Spleen (tissue), 11 donors: ENCODE data around the gene SCIN. TPM values are rescaled to one million over a fixed set of nuclear protein-coding genes. Genes with fewer than 3 reads are reported as not detected.

ENCODE experiments used
- DNase-seq: peaks from one replicate; pipeline ENCODE4 v3.0.0-alpha.2; 2020
- H3K27ac ChIP-seq, 8 donors: fragments of 200-600 bp; sonication (generic) in 7 of 8; 1 replicate in 4 of 8; 2 replicates in 4 of 8; pipeline versions ENCODE4 v1.5.0 to v1.8.0; 2016 to 2021; ENCODE audit warnings: inconsistent platforms in 4 of 8, mild to moderate bottlenecking in 4 of 8, moderate library complexity in 1 of 8
- H3K27me3 ChIP-seq, 7 donors: fragments of 200-600 bp; sonication (generic) in 6 of 7; replicated peaks in 1 of 7; 1 replicate in 4 of 7; 2 replicates in 3 of 7; pipeline versions ENCODE4 v1.5.0 to v1.8.0; 2016 to 2021; ENCODE audit warnings: inconsistent platforms in 3 of 7, mild to moderate bottlenecking in 1 of 7
- H3K36me3 ChIP-seq, 6 donors: fragments of 200-600 bp; sonication (generic) in 5 of 6; 1 replicate in 4 of 6; 2 replicates in 2 of 6; pipeline versions ENCODE4 v1.5.0 to v1.8.0; 2016 to 2021; ENCODE audit warnings: inconsistent platforms in 2 of 6
- H3K4me1 ChIP-seq, 6 donors: fragments of 200-600 bp; sonication (generic) in 5 of 6; 1 replicate in 3 of 6; 2 replicates in 3 of 6; pipeline versions ENCODE4 v1.5.0 to v1.8.0; 2016 to 2021; ENCODE audit warnings: inconsistent platforms in 3 of 6
- H3K4me3 ChIP-seq, 8 donors: fragments of 200-600 bp; sonication (generic) in 7 of 8; 1 replicate in 4 of 8; 2 replicates in 4 of 8; pipeline versions ENCODE4 v1.5.0 to v1.8.0; 2016 to 2021; ENCODE audit warnings: inconsistent platforms in 4 of 8, mild to moderate bottlenecking in 4 of 8, moderate library complexity in 2 of 8
- H3K9me3 ChIP-seq, 8 donors: fragments of 200-600 bp; sonication (generic) in 7 of 8; 1 replicate in 4 of 8; 2 replicates in 4 of 8; pipeline versions ENCODE4 v1.5.0 to v1.8.0; 2016 to 2021; ENCODE audit warnings: inconsistent platforms in 4 of 8
- POLR2A ChIP-seq, 3 donors: fragments of 450-650 bp; IDR thresholded peaks; one replicate each; pipeline ENCODE4 v1.5.1; 2017; ENCODE audit warnings: antibody characterized with exemption in 3 of 3, mild to moderate bottlenecking in 1 of 3
- POLR2AphosphoS5 ChIP-seq, 3 donors: sonication (generic); formaldehyde crosslinking; IDR thresholded peaks; one replicate each; pipeline ENCODE4 v1.5.1; 2017; ENCODE audit warnings: antibody characterized with exemption in 3 of 3
- WGBS, 5 donors: extraction: QIAGEN DNeasy Blood & Tissue Kit in 3 of 5; methylation state at CpG; one replicate each; pipeline versions ENCODE4 v1.1.5 to v1.1.7; 2013 to 2018; 5-methylcytosine and 5-hydroxymethylcytosine counted together
- intact Hi-C: fragments of 100-400 bp; cut with DNase I; formaldehyde crosslinking; loops from one replicate; pipeline ENCODE4 v1.15.0; 2023; ENCODE audit warnings: low total_unique reads
- polyA plus RNA-seq, 3 donors: library from polyadenylated mRNA; stranded (reverse); fragments of 200-250 nt; gene quantifications; one replicate each; pipeline ENCODE4 v1.2.1, GENCODE V29; 2013
- total RNA-seq, 7 donors: library from RNA; depleted of rRNA in 3 of 7; stranded (reverse); fragments of >200 nt in 3 of 7; fragmentation: NEBNext Ultra II Directional in 4 of 7; extraction: Animal tissue kit (Norgen Biotek cat#: 25700) in 4 of 7; gene quantifications; one replicate each; pipeline versions ENCODE4 v1.1.0 to v1.2.1, GENCODE V29; 2016 to 2021
- TF ChIP-seq, protein P1 (sequence below), 11 experiments: fragments of 200-600 bp in 7 of 11; fragments of 450-650 bp in 4 of 11; sonication (generic) in 4 of 11; IDR thresholded peaks in 8 of 11; conservative IDR thresholded peaks in 3 of 11; 1 replicate in 7 of 11; 2 replicates in 4 of 11; pipeline versions ENCODE4 v1.4.0 to v1.8.0; 2016 to 2021; ENCODE audit warnings: antibody characterized with exemption in 11 of 11, inconsistent platforms in 4 of 11, mild to moderate bottlenecking in 1 of 11
- donor health status: healthy with polysubstance abuse.
- donor health status: DM: no; HTN: no; CAD: no; lungs with moderate emphysema.
- donor health status: DM: no; HTN: no; CAD: no.
- donor health status: Bipolar disorder and iron deficiency.
- donor health status: healthy.
- donor health status: DM: no; HTN: no; CAD: no.
- donor health status: DM: yes; HTN: yes; CAD: no.

The SCIN gene
- total and polyA plus RNA-seq, 10 donors = 0.07 to 1.4 (median 0.27) TPM; not detected in 1

DNA sequence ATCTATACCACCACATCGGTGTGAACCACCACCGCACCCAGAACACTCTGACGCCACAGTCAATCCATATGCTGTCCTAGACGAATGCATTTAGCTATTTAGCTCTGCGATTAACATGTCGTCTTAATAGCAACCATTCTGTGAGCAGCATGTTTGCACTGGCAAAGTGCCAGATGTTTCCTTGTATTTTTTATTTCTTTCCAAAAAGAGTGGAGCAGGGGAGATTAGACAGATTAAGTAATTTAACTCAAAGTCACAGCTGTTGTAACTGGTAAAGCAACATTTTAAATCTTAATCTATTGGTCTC lies 59.9 kb downstream of the SCIN start:
- Histone ChIP-seq H3K36me3 (no peaks in the 10 kb centered on the region), H3K4me1 (no peaks in the 10 kb centered on the region), H3K27me3 (no peaks in the 10 kb centered on the region), H3K27ac (no peak overlapping the region), H3K4me3 (no peak overlapping the region), H3K9me3 (no peaks in the 10 kb centered on the region)
- DNase-seq = no peak
- TF ChIP-seq POLR2A (IDR thresholded peaks at IDR 0.05) (no peak), POLR2AphosphoS5 (IDR thresholded peaks at IDR 0.05) (no peak)
- TF ChIP-seq, protein P1, sequence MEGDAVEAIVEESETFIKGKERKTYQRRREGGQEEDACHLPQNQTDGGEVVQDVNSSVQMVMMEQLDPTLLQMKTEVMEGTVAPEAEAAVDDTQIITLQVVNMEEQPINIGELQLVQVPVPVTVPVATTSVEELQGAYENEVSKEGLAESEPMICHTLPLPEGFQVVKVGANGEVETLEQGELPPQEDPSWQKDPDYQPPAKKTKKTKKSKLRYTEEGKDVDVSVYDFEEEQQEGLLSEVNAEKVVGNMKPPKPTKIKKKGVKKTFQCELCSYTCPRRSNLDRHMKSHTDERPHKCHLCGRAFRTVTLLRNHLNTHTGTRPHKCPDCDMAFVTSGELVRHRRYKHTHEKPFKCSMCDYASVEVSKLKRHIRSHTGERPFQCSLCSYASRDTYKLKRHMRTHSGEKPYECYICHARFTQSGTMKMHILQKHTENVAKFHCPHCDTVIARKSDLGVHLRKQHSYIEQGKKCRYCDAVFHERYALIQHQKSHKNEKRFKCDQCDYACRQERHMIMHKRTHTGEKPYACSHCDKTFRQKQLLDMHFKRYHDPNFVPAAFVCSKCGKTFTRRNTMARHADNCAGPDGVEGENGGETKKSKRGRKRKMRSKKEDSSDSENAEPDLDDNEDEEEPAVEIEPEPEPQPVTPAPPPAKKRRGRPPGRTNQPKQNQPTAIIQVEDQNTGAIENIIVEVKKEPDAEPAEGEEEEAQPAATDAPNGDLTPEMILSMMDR (IDR thresholded peaks at IDR 0.05 in 8 of 11, conservative IDR thresholded peaks at IDR 0.05 in 3 of 11) = no peak
- intact Hi-C loops = no loop called here
- WGBS, 5 donors = 75 to 89% (median 83%) methylated on average over 6 of the region's 6 CpGs

DNA sequence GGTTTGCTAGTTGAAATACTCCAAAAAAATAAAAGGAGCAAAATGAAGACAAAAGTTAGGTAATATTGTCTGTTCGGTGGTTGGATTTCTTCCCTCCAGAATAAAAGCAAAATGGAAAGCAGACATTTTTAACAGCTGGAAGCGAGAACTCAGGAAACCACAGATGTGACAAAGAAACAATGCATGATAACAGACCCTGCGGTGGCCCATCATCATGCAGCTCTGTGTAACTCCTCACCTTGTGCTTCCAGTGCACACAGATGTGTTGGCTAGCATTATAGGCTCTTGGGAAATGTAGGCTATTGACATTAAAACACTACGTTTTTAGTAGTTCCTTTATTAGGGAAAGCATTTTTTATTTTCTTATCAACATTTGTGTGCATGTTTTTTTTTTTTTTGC lies 63.1 kb downstream of the SCIN start:
- 25 to 48% (median 33%) methylated on average over 4 of the region's 4 CpGs for WGBS, 5 donors
- Histone ChIP-seq H3K4me3 (no peak overlapping the region), H3K9me3 (no peaks in the 10 kb centered on the region), H3K36me3 (no peaks in the 10 kb centered on the region), H3K27me3 (no peaks in the 10 kb centered on the region), H3K4me1 (peaks cover 3 to 15% (median 8%) of the 10 kb centered on the region in 6 donors), H3K27ac (no peak overlapping the region)
- TF ChIP-seq POLR2AphosphoS5 (IDR thresholded peaks at IDR 0.05) (no peak), POLR2A (IDR thresholded peaks at IDR 0.05) (no peak)
- TF ChIP-seq, protein P1 (IDR thresholded peaks at IDR 0.05 in 8 of 11, conservative IDR thresholded peaks at IDR 0.05 in 3 of 11) = no peak
- DNase-seq = no peak
- intact Hi-C loops = no loop called here

DNA sequence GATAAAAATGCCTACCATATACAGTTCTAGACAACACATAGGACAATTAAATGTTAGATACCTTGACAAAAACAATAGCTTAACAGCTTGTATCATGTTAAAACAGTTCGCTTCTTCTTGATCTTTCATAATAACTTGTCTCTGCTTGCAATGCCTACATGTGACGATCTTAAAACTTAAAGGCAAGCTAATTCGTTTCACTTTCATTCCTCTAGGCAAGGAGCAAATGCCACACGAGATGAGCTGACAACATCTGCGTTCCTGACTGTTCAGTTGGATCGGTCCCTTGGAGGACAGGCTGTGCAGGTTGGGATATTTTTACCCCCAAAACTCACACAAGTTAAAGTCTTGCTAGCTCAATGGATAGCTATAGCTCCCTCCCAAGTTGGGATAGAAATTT lies 65.3 kb downstream of the SCIN start:
- intact Hi-C loops = loop anchor here (2.0 kb wide), 1 partner anchor 625 kb away; no protein-coding TSS in a partner anchor
- DNase-seq = no peak
- peak overlapping the region in 3 of 8 donors; percentile 0 to 55 (median 25) for H3K4me3 ChIP-seq

DNA sequence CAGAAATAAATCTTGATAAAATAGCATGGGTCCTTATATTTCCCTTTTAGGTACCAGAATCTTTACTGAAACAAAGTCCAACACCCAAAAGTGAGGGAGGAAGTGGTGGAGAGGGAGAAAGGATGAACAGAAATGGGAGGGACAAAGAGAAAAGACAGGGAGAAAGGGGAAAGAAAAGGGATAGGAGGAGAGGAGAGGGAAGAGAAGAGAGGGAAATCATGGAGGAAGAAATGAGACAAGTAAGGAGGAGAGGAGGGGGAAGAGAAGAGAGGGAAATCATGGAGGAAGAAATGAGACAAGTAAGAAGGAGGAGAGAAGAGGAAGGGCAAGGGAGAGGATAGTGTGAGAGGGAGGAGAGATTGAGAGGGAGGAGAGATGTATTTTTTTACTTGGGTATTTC lies 66.8 kb downstream of the SCIN start:
- Histone ChIP-seq H3K4me3 (no peak overlapping the region), H3K27me3 (no peaks in the 10 kb centered on the region), H3K4me1 (peaks cover 8 to 24% (median 16%) of the 10 kb centered on the region in 6 donors), H3K9me3 (no peaks in the 10 kb centered on the region), H3K36me3 (no peaks in the 10 kb centered on the region), H3K27ac (no peak overlapping the region)
- no peak for TF ChIP-seq POLR2A (IDR thresholded peaks at IDR 0.05)
- TF ChIP-seq, protein P1 (IDR thresholded peaks at IDR 0.05 in 8 of 11, conservative IDR thresholded peaks at IDR 0.05 in 3 of 11) = no peak
- TF ChIP-seq POLR2AphosphoS5 (IDR thresholded peaks at IDR 0.05) = no peak
- intact Hi-C loops = loop anchor here (2.0 kb wide), 1 partner anchor 623 kb away; no protein-coding TSS in a partner anchor
- DNase-seq = no peak

More for the DNA sequence above, 65.3 kb downstream of the SCIN start:
- no peak for TF ChIP-seq POLR2A (IDR thresholded peaks at IDR 0.05)
- TF ChIP-seq, protein P1 (IDR thresholded peaks at IDR 0.05 in 8 of 11, conservative IDR thresholded peaks at IDR 0.05 in 3 of 11) = no peak
- TF ChIP-seq POLR2AphosphoS5 (IDR thresholded peaks at IDR 0.05) = no peak
- H3K9me3 ChIP-seq = no peaks in the 10 kb centered on the region
- no peaks in the 10 kb centered on the region for H3K36me3 ChIP-seq
- WGBS, 5 donors = 6 to 24% (median 16%) methylated on average over 6 of the region's 6 CpGs
- peaks cover 8 to 24% (median 16%) of the 10 kb centered on the region in 6 donors for H3K4me1 ChIP-seq
- peak overlapping the region in 6 of 8 donors; percentile 21 to 62 (median 43) for H3K27ac ChIP-seq
- no peaks in the 10 kb centered on the region for H3K27me3 ChIP-seq
